DND-41 (cell line): ENCODE results near the gene PADI3.
"Not testable (repeated sequence)": the region's sequence is repeated elsewhere in the genome, so short reads cannot be mapped to it uniquely, and the experiment has no call there.

Experiments used
- ATAC-seq: fragments of 200-7000 bp; cut with Tn5 transposase; 3 replicates; pipeline ENCODE4 v1.9.1; 2021; ENCODE audit warnings: low read depth; ENCODE audit not compliant: insufficient read depth
- DNase-seq: peaks from one replicate; pipeline ENCODE4 v3.0.0-alpha.2; 2020
- H2AFZ ChIP-seq: 2 replicates; pipeline ENCODE4 v1.6.0; 2012; ENCODE audit warnings: low read depth, low read length
- H3K27ac ChIP-seq: 2 replicates; pipeline ENCODE4 v1.5.1; 2012; ENCODE audit warnings: low read length, inconsistent platforms
- H3K27me3 ChIP-seq: fragments of 200-600 bp; sonication (generic); 2 replicates; pipeline ENCODE4 v1.6.0; 2012; ENCODE audit warnings: low read length, mild to moderate bottlenecking, inconsistent platforms; ENCODE audit not compliant: insufficient read depth, poor library complexity
- H3K36me3 ChIP-seq: 2 replicates; pipeline ENCODE4 v1.5.1; 2012; ENCODE audit warnings: low read length, inconsistent platforms; ENCODE audit not compliant: insufficient read depth
- H3K4me1 ChIP-seq: 2 replicates; pipeline ENCODE4 v1.5.1; 2012; ENCODE audit warnings: mild to moderate bottlenecking, low read length; ENCODE audit not compliant: insufficient read depth
- H3K4me2 ChIP-seq: 2 replicates; pipeline ENCODE4 v1.6.0; 2012; ENCODE audit warnings: mild to moderate bottlenecking, moderate library complexity, low read length, inconsistent platforms; ENCODE audit not compliant: insufficient read depth
- H3K4me3 ChIP-seq, 2 experiments: fragments of 200-600 bp in 1 of 2; shearing (Covaris generic) in 1 of 2; 2 replicates each; pipeline ENCODE4 v1.5.1; 2012 to 2016; ENCODE audit warnings: inconsistent platforms in 2 of 2, low read length in 2 of 2, mild to moderate bottlenecking in 2 of 2, low read depth in 1 of 2, moderate library complexity in 1 of 2
- H3K79me2 ChIP-seq: 2 replicates; pipeline ENCODE4 v1.6.0; 2012; ENCODE audit warnings: low read length, inconsistent platforms; ENCODE audit not compliant: insufficient read depth
- H3K9ac ChIP-seq: 2 replicates; pipeline ENCODE4 v1.6.0; 2012; ENCODE audit warnings: low read depth, mild to moderate bottlenecking, inconsistent platforms, low read length, moderate library complexity
- H3K9me3 ChIP-seq: 2 replicates; pipeline ENCODE4 v1.5.1; 2012; ENCODE audit warnings: low read length, moderate library complexity, mild to moderate bottlenecking, inconsistent platforms; ENCODE audit not compliant: insufficient read depth, severe bottlenecking
- H4K20me1 ChIP-seq: 2 replicates; pipeline ENCODE4 v1.6.0; 2012; ENCODE audit warnings: low read length; ENCODE audit not compliant: insufficient read depth
- CTCF ChIP-seq: IDR thresholded peaks from 2 replicates; pipeline ENCODE4 v1.5.1; 2012; ENCODE audit warnings: borderline replicate concordance, low read length, moderate library complexity, mild to moderate bottlenecking; ENCODE audit not compliant: poor library complexity, severe bottlenecking; ENCODE audit errors: extremely low read depth
- EZH2 ChIP-seq: IDR thresholded peaks from 3 replicates; pipeline ENCODE4 v1.6.1; 2012; ENCODE audit warnings: borderline replicate concordance, low read depth, mild to moderate bottlenecking, moderate library complexity, low read length, inconsistent platforms; ENCODE audit not compliant: severe bottlenecking

Gene PADI3

GRCh38 chr1:17236779-17237560, 11.9 kb upstream of the PADI3 start:
- no peak overlapping the region for H2AFZ ChIP-seq
- ATAC-seq, result peak; percentile 92
- TF ChIP-seq CTCF, result peak; percentile 92
- no peak for TF ChIP-seq EZH2

GRCh38 chr1:17237561-17237903, 11.4 kb upstream of the PADI3 start:
- H3K9me3 ChIP-seq, result no peaks in the 10 kb centered on the region
- DNase-seq (no peak), ATAC-seq (no peak)
- peaks cover 8% of the 10 kb centered on the region; the same call in 1 of the 2 replicates for H4K20me1 ChIP-seq
- no peak overlapping the region for H3K4me3 ChIP-seq
- no peak overlapping the region for H3K4me2 ChIP-seq
- H3K27ac ChIP-seq, result no peak overlapping the region
- no peaks in the 10 kb centered on the region for H3K36me3 ChIP-seq
- no peaks in the 10 kb centered on the region for H3K4me1 ChIP-seq
- peaks cover 3% of the 10 kb centered on the region for H3K27me3 ChIP-seq
- no peak overlapping the region for H3K9ac ChIP-seq
- H2AFZ ChIP-seq, result no peak overlapping the region
- no peaks in the 10 kb centered on the region for H3K79me2 ChIP-seq
- TF ChIP-seq EZH2 (no peak), CTCF (no peak)

More at GRCh38 chr1:17236779-17237560, 11.9 kb upstream of the PADI3 start:
- peaks cover 3% of the 10 kb centered on the region for H3K27me3 ChIP-seq
- H3K4me2 ChIP-seq, result no peak overlapping the region
- no peak overlapping the region for H3K9ac ChIP-seq
- no peaks in the 10 kb centered on the region for H3K4me1 ChIP-seq
- peaks cover 8% of the 10 kb centered on the region; the same call in 1 of the 2 replicates for H4K20me1 ChIP-seq
- peak; percentile 81 for DNase-seq
- H3K27ac ChIP-seq, result no peak overlapping the region
- no peaks in the 10 kb centered on the region for H3K79me2 ChIP-seq
- no peaks in the 10 kb centered on the region for H3K9me3 ChIP-seq
- no peaks in the 10 kb centered on the region for H3K36me3 ChIP-seq
- no peak overlapping the region for H3K4me3 ChIP-seq

- no peaks in the 10 kb centered on the region for H3K4me1 ChIP-seq
- DNase-seq, result peak; percentile 56
- no peak overlapping the region for H3K27ac ChIP-seq
- peaks cover 8% of the 10 kb centered on the region; the same call in 1 of the 2 replicates for H4K20me1 ChIP-seq
- no peak overlapping the region for H3K4me2 ChIP-seq
- no peak overlapping the region for H3K9ac ChIP-seq
- peak; percentile 65 for ATAC-seq
- peaks cover 10% of the 10 kb centered on the region for H3K27me3 ChIP-seq
- H2AFZ ChIP-seq, result no peak overlapping the region
- TF ChIP-seq CTCF, result no peak
- no peak for TF ChIP-seq EZH2
- no peaks in the 10 kb centered on the region for H3K9me3 ChIP-seq
- no peaks in the 10 kb centered on the region for H3K79me2 ChIP-seq
- no peak overlapping the region for H3K4me3 ChIP-seq
- H3K36me3 ChIP-seq, result no peaks in the 10 kb centered on the region
These were observed 9.5 kb upstream of the PADI3 start for GRCh38 chr1:17239420-17239819.

GRCh38 chr1:17241011-17241779, 7.7 kb upstream of the PADI3 start:
- H3K9me3 ChIP-seq, H4K20me1 ChIP-seq, H3K9ac ChIP-seq, H2AFZ ChIP-seq, DNase-seq, H3K27ac ChIP-seq, ATAC-seq, H3K4me1 ChIP-seq, H3K4me3 ChIP-seq, H3K36me3 ChIP-seq, H3K4me2 ChIP-seq, H3K79me2 ChIP-seq: not testable (repeated sequence)
- H3K27me3 ChIP-seq, result peaks cover 24% of the 10 kb centered on the region

- not testable (repeated sequence) for H3K4me3 ChIP-seq, H3K9me3 ChIP-seq, H3K27ac ChIP-seq, DNase-seq, H2AFZ ChIP-seq, H3K4me1 ChIP-seq, H3K4me2 ChIP-seq, H3K9ac ChIP-seq, H3K36me3 ChIP-seq, H3K79me2 ChIP-seq, H4K20me1 ChIP-seq, ATAC-seq
- H3K27me3 ChIP-seq, result peaks cover 29% of the 10 kb centered on the region
These were observed 7.2 kb upstream of the PADI3 start for GRCh38 chr1:17241780-17242074.
